GM19351 (cell line): ENCODE results near the gene ATP2B3.
"Not testable (repeated sequence)": the region's sequence is repeated elsewhere in the genome, so short reads cannot be mapped to it uniquely, and the experiment has no call there.

Source experiments
- ATAC-seq: cut with Tn5 transposase; IDR thresholded peaks from one replicate; pipeline ENCODE4 v1.9.1; 2021; ENCODE audit warnings: mild to moderate bottlenecking, moderate library complexity; ENCODE audit not compliant: unreplicated experiment

ATP2B3 gene

DNA sequence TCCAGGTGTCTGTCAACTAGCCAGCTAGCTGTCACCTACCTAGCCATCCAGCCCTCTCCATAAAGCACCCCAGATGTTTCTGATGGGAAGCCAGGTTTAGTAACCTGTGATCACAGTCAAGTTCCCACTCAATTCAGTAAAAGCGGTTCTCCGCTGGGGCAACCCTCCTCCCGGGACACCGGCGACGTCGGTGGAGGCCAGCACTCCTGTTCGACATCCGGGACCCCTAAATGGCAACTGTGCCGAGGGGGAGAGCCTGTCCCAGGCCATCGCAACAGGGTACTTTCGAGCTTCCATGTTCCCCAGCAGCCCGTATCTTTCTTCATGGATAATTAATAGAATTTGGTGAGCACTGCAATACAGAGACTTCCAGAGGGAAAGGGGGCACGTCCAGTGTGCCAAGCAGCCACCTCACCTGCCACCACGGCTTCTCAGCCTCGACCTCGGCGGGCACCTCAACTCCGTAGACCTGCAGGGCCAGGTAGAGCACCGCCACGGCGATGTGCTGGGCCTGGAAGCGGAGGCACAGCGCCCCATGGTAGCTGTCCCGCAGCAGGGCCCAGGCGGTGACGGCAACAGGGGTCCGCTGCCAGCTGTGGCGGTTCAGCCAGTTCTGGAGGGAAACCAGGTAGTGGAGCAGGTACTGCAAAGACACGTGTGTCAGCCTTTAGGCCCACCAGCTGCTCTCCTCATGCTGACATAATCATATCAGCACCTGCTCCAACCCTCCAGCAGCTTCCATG, 74.8 kb downstream of the ATP2B3 start:
- ATAC-seq = no peak

DNA sequence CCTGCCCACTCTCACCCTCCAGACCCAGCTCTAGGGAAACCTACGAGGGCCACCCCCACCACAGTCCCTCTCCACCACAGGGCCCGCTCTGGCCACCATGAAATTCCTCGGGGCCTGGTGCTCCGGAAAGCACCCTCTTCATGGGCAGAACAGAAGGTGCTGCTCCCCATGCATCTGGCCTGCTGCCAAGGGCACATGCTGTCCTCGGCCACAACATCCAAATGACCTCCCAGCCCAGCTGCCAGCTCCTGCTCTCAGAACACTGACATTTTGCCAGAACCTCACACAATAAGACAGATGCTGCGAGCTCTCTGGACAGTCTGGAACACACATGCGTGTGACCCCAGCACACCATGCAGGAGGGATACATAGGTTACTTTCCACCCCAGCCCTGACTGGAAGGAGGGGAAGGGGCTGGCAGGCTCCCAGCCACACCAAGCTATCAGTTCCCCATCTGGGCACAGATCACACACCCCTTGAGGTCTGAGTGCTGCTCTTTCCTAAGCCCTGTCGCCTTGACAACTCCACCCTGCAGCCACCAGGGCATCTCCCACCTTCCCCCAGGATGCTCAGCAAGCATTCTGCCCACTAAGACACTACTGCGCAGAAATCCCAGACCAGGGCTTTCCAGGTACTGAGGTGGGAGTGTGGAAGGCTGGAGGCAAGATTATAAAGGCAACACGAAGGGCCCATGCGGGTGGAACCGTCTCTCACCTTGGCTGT, 75.7 kb downstream of the ATP2B3 start:
- no peak for ATAC-seq

DNA sequence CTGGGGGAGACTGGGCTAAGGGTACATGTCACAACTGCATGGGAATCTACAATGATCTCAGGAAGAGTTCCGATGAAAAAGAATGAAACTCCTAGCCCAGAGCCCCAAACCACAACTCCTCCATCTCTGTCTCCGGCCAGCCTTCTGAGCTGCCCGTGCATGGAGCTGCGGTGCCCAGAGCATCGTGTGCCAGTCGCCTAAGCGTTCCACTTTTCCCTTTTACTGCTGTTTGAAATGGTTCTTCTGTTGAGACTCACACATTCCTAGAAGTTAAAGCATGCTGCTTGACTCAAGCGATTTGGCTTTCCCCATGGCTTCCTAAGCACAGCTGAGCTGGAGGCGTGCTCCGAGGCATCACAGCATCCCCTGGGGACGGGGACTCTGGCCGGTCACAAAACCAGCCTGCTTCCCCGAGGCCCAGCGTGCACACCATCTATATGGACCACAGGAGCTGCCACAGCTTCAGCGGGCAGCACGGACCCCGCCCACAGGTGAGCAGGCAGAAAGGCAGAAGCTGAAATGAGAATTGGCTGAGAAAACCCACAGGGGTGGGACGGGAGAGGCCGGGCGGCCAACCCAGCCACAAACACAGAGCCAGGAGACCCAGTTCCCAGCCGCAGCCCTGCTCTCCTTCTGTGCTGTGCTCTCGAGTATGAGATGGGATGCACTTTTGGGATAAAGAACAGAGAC, 76.5 kb downstream of the ATP2B3 start:
- no peak for ATAC-seq

DNA sequence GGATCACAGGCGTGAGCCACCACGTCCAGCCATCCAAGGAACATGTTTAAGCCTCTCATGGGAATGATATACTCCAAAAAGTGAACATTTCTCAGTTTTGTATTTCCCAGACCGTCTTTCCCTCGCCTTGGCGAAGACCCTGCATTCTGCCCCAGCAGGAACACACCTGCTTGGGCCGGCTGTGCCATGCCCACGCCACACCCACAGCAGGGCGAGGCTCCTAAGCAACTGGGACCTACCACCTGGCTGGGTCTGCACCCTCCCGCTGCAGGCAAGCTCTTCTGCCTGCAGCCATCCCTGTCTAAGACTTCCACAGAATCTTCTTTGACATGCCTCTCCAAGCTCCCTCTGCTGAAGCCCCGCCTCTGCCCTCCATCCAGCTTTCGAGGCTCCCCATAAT, 77.9 kb downstream of the ATP2B3 start:
- no peak for ATAC-seq

DNA sequence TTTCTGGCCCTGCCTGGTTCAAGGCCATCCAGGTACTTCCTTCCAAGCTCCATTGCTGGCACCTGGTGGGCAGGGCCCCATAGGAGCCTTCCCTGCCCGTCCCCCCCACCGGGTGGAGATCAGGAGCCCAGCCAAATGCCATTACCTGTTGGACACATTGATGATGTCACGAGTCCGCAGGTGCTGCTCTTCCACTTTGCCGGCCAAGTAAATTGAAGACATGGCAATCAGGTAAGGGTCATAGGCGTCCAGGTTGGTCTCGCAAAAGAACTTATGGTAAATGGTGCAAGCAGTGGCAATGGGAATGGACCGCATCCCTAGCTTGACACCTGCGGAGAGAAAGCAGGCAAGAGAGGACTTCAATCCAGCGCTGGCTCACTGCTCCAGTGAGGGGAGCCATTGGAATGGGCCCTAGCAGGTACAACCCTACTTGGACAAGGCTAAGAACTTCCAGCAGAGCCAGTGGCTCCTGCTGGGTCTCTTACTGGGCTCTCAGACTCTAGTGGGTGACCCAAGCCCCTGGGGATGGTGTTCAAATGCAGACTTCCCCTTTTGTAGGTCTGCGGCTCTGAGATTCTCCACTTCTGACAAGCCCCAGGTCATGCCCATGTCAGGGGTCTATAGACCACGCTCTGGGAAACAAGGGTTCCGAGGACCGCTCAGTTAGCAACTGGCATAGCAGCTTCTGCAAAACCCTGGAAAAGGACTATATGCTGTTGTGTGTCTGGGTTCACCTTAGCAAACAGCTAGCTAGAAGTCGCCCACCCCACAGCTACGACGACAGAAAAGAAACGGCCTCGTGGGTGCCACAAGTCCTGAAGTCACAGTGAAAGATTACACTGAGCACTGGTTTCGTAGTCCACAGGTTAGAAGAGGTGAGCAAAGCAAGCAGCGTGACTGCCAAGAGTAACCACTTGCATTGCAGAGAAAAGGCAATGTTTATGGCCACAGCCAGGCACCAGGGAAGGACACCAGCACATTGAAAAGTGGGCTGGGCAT, 78.7 kb downstream of the ATP2B3 start:
- ATAC-seq = no peak

DNA sequence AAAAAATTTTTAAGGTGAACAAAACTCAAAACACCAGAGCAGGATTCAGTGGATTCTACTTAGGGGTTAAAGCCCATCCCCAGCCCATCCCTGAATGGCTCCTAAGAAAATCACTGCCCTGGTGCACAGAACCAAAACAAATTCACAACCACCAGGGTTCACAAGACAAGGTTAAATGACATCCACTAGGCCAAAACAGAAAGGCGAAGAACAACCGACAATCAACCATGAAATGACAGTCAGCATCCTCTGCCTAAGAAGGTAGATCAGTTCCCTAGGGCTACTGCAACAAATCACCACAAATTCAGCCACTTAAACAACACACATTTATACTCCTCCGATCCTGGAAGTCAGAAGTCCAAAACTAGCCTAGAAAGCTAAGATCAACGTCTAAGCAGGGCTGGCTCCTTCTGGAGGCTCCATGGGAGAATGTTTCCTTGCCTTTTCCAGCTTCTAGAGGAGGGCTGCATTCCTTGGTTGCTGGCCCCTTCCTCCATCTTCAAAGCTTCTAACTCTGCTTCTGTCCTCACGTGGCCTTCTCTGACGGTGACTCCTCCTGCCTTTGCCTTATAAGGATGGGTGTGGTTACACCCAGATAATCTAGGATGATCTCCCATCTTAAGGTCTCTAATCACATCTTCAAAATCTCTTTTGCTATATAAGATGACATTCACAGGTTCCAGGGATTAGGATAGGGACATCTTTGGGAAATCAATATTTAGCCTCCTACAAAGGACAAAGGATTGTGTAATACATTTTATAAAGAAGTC, 79.7 kb downstream of the ATP2B3 start:
- ATAC-seq = no peak

DNA sequence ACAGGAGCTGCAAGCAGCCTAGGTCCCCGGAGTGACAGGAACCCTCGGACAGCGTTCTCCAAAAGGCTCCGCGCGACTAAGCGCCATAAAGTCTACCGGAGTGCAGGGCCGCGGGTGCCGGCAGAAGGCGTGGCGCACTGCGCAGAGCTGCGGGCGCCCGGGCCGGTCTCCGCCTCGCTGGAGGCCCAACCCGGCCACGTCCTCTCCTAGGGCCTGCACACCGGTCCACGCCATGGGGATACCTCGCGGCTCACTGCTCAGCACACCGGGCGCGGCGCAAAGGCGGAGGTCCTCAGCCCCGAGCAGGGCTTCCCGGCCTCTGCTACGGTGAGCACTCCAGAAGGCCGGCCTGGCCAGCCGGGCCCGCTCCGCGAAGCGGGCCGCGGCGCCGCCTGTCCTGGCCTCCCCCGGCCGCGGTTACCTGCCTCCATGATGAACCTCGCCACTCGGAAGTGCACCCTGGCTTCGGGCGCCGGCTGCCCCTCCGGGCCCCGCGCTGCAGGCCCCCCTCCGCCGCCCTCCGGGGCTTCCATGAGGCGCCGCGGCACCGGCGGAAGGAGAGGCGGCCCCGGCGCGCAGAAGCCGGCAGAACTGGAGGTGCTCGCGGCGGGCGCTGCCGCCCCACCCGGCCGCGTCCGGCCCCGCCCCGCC, 81.2 kb downstream of the ATP2B3 start, which contains the start of gene CCNQ:
Gene CCNQ, minus strand, starts transcription at position 599 of the 651 bp plus-strand sequence. Its CDS starts 66 bp downstream, at position 533.
- ATAC-seq = peak; percentile 40

DNA sequence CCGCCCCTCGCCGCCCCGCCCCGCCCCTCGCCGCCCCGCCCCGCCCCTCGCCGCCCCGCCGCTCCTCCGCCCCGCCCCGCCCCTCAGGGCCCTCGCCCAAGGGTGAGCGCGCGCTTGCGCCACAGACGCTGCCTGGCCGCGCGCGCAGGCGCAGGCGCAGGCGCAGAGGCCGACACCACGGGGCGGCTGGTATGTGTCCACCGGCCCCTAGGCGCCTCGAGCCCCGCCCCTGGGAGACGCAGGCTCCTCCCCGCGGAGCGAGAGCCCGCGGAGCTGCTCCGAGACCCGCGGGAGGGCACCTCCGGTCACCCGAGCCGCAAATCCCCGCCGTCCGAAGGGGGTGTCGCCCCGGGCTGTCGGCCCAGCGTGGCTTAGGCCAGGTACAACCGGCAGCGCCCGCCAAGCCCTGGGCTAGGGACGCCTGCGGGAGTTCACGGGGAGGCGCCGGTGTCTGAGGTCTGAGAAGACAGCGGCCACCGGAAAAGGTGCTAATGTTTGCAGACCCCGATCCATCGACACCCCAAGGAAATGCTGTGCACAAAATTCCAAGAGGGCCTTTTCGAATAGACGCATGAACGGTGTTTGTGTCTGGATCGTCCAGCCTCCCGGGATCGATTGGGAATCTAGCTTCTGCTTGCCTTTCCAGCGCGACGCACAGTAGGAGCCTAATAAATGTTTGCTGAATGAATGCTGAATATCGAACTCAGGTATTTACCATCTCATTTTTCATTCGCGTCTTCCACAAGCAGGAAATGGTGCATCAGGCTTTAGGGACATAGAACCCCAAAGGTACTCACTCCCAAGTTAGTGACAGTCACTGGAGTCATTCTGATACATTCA, 82.0 kb downstream of the ATP2B3 start:
- peak; percentile 76 for ATAC-seq

DNA sequence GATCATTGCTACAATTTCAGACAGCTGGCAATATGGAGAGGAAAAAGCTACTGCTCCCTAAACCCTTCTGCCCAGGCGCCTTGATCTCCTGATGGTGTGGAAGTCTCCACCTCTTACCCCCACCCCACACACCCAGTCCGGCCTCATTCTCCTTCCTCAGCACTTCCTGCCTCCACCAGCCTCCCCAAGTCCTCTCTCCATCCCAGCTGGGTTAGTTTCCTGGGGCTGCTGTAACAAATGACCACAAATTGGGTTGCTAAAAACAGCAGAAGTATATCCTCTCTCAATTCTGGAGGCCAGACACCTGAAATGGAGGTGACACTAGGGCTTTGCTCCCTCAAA, 82.6 kb downstream of the ATP2B3 start:
- ATAC-seq = no peak

DNA sequence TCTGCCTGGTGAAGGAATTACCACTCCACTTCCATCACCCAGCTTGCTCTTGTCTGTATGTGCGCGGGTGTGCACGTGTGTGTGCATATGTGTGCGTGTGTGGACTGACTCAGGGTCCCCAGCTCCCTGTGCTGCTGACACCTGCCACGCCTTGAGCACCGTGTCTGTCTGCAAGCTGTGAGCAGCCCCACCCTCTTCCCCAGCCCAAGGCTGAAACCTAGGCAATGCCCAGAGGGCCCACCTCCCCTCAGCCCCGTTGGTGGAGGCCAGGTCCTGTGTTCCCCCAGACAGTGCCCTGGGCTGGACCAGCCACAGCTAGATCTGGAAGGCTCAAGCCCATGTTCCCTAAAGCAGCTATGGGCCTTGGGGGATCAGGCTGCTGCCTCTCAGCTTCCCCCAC, 83.5 kb downstream of the ATP2B3 start:
- no peak for ATAC-seq

DNA sequence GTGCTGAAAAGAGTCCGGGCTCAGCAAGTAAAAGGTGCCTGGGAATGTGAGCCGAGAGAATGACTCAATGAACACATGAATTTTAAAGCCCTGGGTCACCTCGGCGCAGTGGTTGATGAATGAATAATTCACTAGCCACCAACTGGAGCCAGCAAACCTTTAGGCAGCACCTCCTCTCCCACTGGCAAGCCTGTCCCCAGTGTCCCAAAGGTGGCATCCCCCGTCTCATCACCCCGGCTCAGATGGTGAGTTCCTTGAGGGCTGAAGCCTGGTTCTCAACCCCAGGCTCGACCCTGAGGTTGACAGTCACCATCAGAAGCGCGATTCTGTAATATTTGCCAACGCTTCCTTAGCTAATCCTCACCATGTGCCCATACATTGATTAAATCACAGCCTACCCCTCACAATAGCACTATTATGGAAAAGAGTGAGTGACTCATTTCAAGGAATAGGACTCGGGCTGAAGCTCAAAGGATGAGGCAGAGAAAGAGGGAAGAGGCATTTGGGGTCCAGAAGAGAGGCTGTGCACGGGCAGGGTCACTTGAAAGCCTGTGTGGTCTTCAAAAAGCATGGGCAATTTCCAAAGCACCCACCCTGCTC, 84.2 kb downstream of the ATP2B3 start:
- ATAC-seq = no peak

DNA sequence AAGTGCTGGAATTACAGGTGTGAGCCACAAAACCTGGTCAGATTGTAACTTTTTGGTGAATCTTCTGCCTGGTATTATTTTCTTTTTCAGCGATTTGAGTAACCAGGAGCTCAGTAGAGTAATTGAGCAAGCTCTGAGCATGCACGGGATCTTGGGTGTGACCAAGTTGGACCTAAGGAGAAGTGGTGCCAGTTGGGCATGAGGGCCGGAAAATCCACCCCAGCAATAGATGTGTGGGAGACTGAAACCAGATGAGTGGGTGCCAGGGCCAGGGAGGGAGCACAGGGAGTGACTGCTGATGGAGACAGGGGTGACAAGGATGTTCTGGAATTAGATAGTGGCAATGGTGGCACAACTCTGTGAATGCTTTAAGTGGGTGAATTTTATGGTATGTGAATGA, 85.2 kb downstream of the ATP2B3 start:
- no peak for ATAC-seq

DNA sequence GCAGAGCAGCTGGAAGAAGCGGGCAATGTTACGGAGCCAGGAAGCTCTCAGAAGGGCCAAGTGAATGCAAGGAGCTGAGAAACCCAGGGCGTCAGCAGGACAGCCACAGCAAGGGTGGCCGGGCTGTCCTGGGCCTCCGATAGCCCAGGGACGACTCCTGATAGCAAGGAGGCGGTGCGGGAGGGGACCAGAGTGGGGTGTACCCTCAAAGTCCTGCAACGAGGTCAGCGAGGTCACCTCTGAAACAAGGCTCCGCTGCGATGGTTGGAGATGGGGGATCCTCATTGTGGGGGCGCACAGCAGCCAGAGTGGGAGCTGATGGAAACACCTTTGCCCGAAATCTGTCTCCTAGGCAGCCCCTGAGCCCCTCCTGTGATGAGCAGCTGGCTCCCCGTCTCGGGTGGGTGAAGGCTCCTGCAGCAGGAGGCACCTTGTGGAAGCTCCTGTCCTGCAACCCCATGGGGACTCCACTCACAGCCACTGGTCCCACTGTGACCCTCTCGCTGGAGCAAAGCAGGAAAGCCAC, 85.8 kb downstream of the ATP2B3 start:
- ATAC-seq = no peak

DNA sequence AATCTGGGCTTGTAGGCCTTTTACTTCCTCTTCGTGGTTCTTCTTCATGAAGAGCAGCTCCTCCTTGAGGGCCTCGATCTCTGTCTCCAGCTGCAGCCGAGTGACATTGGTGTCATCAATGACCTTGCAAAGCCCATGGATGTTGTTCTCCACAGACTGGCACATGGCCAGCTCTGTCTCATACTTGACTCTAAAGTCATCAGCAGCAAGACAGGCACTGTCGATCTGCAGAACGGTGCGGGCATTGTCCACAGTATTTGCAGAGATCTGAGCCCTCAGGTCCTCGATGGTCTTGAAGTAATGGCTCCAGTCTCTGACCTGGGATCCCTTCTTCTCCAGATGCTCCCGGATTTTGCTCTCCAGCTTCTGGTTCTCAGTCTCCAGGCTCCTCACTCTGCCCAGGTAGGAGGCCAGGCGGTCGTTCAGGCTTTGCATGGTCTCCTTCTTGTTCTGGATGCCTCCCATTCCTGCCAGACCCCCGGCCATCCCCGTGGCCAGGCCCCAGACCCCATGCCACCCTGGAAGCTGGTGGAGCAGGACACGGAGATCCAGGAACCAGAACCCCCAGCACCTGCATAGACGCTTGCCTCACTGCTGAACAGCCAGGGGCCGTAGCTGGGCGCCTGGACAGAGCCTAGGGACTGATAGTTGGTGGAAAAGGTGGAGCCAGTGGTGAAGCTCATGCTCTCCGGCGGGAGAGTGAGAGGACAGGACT, 87.4 kb downstream of the ATP2B3 start:
- not testable (repeated sequence) for ATAC-seq

DNA sequence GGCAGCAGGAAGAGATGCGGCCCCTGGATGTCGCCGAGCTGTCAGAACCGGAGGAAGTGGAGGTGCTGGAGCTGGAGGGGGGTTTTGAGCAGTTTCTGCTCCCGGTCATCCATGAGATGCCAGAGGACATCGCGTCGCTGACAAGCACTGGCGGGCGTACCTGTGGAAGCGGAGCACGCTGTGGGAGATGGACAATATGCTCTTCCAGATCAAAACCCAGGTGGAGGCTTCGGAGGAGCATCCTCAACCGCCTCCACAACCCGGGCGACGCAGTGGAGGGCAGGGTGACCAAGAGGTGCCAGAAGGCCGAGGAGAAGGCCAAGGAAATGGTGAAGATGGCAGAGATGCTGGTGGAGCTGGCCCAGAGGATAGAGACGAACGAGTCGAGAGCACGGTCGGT, 89.1 kb downstream of the ATP2B3 start:
- no peak for ATAC-seq

DNA sequence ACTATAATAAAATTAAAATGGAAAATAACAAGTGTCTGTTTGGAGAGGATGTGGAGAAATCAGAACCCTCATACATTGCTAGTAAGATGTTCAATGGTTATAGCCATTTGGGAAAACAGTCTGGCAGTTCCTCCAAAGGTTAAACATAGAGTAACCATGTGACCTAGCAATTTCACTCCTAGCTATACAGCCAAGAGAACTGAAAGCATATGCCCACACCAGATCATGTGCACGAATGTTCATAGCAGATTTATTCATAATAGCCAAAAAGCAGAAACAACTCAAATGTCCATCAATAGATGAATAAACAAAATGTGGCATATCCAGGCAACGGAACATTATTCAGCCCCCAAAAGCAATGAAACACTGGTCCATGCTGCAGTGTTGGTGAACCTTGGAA, 90.9 kb downstream of the ATP2B3 start:
- no peak for ATAC-seq

DNA sequence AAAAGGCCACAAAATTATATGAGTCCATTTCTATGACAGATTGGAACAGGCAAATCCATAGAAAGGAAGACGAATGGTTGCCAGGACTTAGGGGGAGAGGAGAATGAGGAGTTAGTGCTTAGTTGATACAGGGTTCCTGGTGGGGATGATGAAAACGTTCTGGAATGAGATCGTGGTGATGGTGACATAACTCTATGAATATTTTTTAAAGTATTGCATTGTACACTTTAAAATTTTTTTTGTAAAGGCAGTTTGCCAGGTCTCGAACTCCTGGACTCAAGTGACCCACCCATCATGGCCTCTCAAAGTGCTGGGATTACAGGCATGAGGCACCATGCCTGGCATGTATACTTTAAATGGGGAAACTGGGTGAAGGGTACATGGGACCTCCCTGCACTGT, 91.4 kb downstream of the ATP2B3 start:
- ATAC-seq = no peak
